Retina (tissue), 1 donor: ENCODE data around the gene CD9.

ENCODE experiments used
- DNase-seq: peaks from one replicate; pipeline ENCODE4 v3.0.0-alpha.2; 2016

Gene CD9

GRCh38 chr12:6222078-6222654 is 22.0 kb downstream of the CD9 start:
- DNase-seq = peak; percentile 76

- no peak for DNase-seq
Measured at GRCh38 chr12:6223545-6223944, 23.3 kb downstream of the CD9 start.

- no peak for DNase-seq
Measured at GRCh38 chr12:6224550-6224949, 24.4 kb downstream of the CD9 start.

- no peak for DNase-seq
Measured at GRCh38 chr12:6225630-6226001, 25.4 kb downstream of the CD9 start.

GRCh38 chr12:6226002-6226678 is 25.9 kb downstream of the CD9 start:
- DNase-seq = no peak

- no peak for DNase-seq
Measured at GRCh38 chr12:6226679-6227051, 26.5 kb downstream of the CD9 start.

GRCh38 chr12:6228535-6229223 is 28.5 kb downstream of the CD9 start:
- no peak for DNase-seq

GRCh38 chr12:6229224-6230218 is 29.3 kb downstream of the CD9 start:
- DNase-seq = peak; percentile 66

- peak; percentile 79 for DNase-seq
Measured at GRCh38 chr12:6230321-6231110, 30.3 kb downstream of the CD9 start.

- no peak for DNase-seq
Measured at GRCh38 chr12:6231359-6232268, 31.4 kb downstream of the CD9 start.

GRCh38 chr12:6233121-6233971 is 33.1 kb downstream of the CD9 start:
- no peak for DNase-seq

GRCh38 chr12:6234214-6234613 is 34.0 kb downstream of the CD9 start:
- no peak for DNase-seq

- no peak for DNase-seq
Measured at GRCh38 chr12:6234906-6235305, 34.7 kb downstream of the CD9 start.

- DNase-seq = no peak
Measured at GRCh38 chr12:6235499-6235898, 35.3 kb downstream of the CD9 start.

GRCh38 chr12:6235906-6236640 is 35.9 kb downstream of the CD9 start:
- DNase-seq = no peak

GRCh38 chr12:6236641-6236940 is 36.4 kb downstream of the CD9 start:
- DNase-seq = no peak

GRCh38 chr12:6237830-6238229 is 37.6 kb downstream of the CD9 start:
- DNase-seq = no peak

- no peak for DNase-seq
Measured at GRCh38 chr12:6238875-6239274, 38.7 kb downstream of the CD9 start.

GRCh38 chr12:6241495-6241894 is 41.3 kb downstream of the CD9 start:
- DNase-seq = no peak

- DNase-seq = no peak
Measured at GRCh38 chr12:6249580-6249979, 49.4 kb downstream of the CD9 start.
